Neural cell (in vitro differentiated cells): ENCODE results near the gene EAF2.

ENCODE experiments used
- CTCF ChIP-seq: fragments of 450-650 bp; IDR thresholded peaks from 2 replicates; pipeline ENCODE4 v1.5.1; 2014; ENCODE audit warnings: antibody characterized with exemption, mild to moderate bottlenecking, moderate library complexity; ENCODE audit not compliant: poor library complexity, severe bottlenecking
- EZH2 ChIP-seq: fragments of 200-600, 300-800 bp; shearing (Covaris generic), sonication (generic); IDR thresholded peaks from 2 replicates; pipeline ENCODE4 v1.6.1; 2014; ENCODE audit warnings: antibody characterized with exemption, low read length, borderline replicate concordance, mild to moderate bottlenecking; ENCODE audit not compliant: insufficient read depth, poor library complexity, severe bottlenecking
- MXI1 ChIP-seq: fragments of 450-650 bp; conservative IDR thresholded peaks from 2 replicates; pipeline ENCODE4 v1.6.1; 2014; ENCODE audit warnings: antibody characterized with exemption, mild to moderate bottlenecking; ENCODE audit not compliant: poor library complexity, severe bottlenecking
- POLR2AphosphoS5 ChIP-seq: IDR thresholded peaks from 2 replicates; pipeline ENCODE4 v1.6.1; 2012
- REST ChIP-seq: IDR thresholded peaks from 2 replicates; pipeline ENCODE4 v1.6.1; 2012; ENCODE audit warnings: borderline replicate concordance
- TAF1 ChIP-seq: IDR thresholded peaks from 2 replicates; pipeline ENCODE4 v1.6.1; 2012; ENCODE audit warnings: low read depth

GRCh38 chr3:121878411-121878810 is 43.4 kb downstream of the EAF2 start:
- TF ChIP-seq CTCF (no peak), POLR2AphosphoS5 (no peak), MXI1 (no peak), REST (no peak), TAF1 (no peak), EZH2 (no peak)
